GM19324 (cell line): ENCODE data around the gene MAGT1.
A peak's percentile ranks its signal among the peaks of the same experiment; 100 is the strongest.
"Not testable (repeated sequence)": the region's sequence is repeated elsewhere in the genome, so short reads cannot be mapped to it uniquely, and the experiment has no call there.

Source experiments
- ATAC-seq: cut with Tn5 transposase; IDR thresholded peaks from one replicate; pipeline ENCODE4 v1.9.1; 2021; ENCODE audit warnings: mild to moderate bottlenecking, moderate library complexity; ENCODE audit not compliant: unreplicated experiment, low FRiP score

Gene MAGT1

GRCh38 chrX:77894921-77895886 is at the start of gene MAGT1:
Gene MAGT1 (minus strand): TSS chrX:77895435. CDS start chrX:77895410, 25 bp downstream.
- peak; percentile 92 for ATAC-seq

- not testable (repeated sequence) for ATAC-seq
Observed at GRCh38 chrX:77945031-77945430, 49.8 kb upstream of the MAGT1 start.

- no peak for ATAC-seq
Observed at GRCh38 chrX:77938083-77938680, 42.9 kb upstream of the MAGT1 start.

GRCh38 chrX:77937291-77937690 is 42.1 kb upstream of the MAGT1 start:
- ATAC-seq, result no peak

GRCh38 chrX:77936299-77936698 is 41.1 kb upstream of the MAGT1 start:
- no peak for ATAC-seq

GRCh38 chrX:77935886-77936285 is 40.7 kb upstream of the MAGT1 start:
- ATAC-seq, result no peak

GRCh38 chrX:77930581-77930980 is 35.3 kb upstream of the MAGT1 start:
- ATAC-seq, result no peak

GRCh38 chrX:77925764-77926163 is 30.5 kb upstream of the MAGT1 start:
- ATAC-seq, result no peak

- ATAC-seq, result no peak
Observed at GRCh38 chrX:77924320-77924859, 29.2 kb upstream of the MAGT1 start.

- no peak for ATAC-seq
Observed at GRCh38 chrX:77922787-77923186, 27.6 kb upstream of the MAGT1 start.

- not testable (repeated sequence) for ATAC-seq
Observed at GRCh38 chrX:77919370-77919769, 24.1 kb upstream of the MAGT1 start.

- no peak for ATAC-seq
Observed at GRCh38 chrX:77918568-77918967, 23.3 kb upstream of the MAGT1 start.

- no peak for ATAC-seq
Observed at GRCh38 chrX:77917294-77917933, 22.2 kb upstream of the MAGT1 start.

GRCh38 chrX:77910108-77910840 is 15.0 kb upstream of the MAGT1 start, which contains the start of gene ATP7A:
Gene ATP7A (plus strand): TSS chrX:77910693. CDS start chrX:77971642, 60,949 bp downstream.
- ATAC-seq, result peak; percentile 97

- ATAC-seq, result no peak
Observed at GRCh38 chrX:77901506-77901905, 6.3 kb upstream of the MAGT1 start.

GRCh38 chrX:77900688-77901087 is 5.5 kb upstream of the MAGT1 start:
- ATAC-seq, result no peak

- peak; percentile 63 for ATAC-seq
Observed at GRCh38 chrX:77899081-77899828, 4.0 kb upstream of the MAGT1 start, which contains the start of gene COX7B. Gene COX7B (plus strand): TSS chrX:77899468. CDS start chrX:77899554, 86 bp downstream.

- ATAC-seq, result no peak
Observed at GRCh38 chrX:77893713-77894112, 1.5 kb downstream of the MAGT1 start.

- ATAC-seq, result no peak
Observed at GRCh38 chrX:77892887-77893286, 2.3 kb downstream of the MAGT1 start.
